Activated T-cell treated with anti-CD3 and anti-CD28 coated beads for 24 hours (primary cell): ENCODE results near the gene GGA2.
"Not testable (repeated sequence)": the region's sequence is repeated elsewhere in the genome, so short reads cannot be mapped to it uniquely, and the experiment has no call there.

ENCODE experiments used
- DNase-seq: peaks from one replicate; pipeline ENCODE4 v3.0.0-alpha.2; 2020; ENCODE audit warnings: low read depth

The GGA2 gene

DNA sequence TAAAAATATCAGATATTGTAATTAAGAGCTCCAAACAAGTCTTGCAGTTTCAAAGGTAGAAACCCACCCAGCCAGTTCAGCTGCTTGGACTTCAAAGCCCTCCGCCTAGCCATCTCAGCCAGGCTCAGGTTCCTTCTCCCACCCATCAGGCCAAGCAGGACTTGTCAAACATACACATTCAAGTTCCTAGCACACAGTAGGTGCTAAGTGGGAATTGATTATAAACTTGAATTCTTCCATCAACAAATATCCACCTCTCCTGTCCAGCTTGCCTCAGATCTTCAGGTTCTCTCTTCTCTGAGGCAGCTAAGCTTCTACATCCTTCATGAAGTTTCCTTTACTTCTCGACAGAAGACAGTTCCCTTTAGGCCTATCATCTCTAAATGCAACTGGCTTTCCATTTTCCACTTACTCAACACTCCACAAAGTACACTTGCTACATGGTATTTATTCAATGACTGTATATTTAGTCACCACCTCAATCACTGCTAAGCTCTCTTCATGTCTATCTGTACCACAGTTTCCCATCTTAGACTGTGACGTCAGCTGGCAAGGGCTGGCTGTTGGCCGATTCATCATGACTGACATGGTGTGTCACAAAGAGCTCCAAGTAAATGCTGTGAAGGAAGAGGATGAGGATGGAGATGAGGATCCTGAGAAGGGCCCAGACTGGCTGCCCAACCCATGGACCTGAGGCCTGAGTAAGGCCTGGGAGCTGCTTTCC is 44.0 kb downstream of the GGA2 start:
- no peak for DNase-seq

DNA sequence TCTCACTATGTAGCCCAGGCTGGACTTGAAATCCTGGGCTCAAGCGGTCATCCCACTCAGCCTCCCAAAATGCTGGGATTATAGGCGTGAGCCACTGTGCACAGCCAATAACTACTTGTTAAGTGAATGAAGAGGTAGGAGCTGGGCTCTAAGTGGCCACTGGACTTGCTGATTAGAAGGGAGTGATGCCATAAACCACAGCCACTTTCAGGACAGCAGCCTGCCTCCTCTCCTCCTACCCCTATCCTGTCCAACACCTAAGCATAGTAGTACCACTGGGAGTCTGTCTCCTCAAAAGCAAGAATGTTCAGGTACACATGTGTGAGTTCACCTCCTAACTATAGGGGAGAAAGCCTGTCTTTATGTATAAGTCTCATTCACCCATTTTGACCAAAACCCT is 45.1 kb downstream of the GGA2 start:
- DNase-seq, result no peak

DNA sequence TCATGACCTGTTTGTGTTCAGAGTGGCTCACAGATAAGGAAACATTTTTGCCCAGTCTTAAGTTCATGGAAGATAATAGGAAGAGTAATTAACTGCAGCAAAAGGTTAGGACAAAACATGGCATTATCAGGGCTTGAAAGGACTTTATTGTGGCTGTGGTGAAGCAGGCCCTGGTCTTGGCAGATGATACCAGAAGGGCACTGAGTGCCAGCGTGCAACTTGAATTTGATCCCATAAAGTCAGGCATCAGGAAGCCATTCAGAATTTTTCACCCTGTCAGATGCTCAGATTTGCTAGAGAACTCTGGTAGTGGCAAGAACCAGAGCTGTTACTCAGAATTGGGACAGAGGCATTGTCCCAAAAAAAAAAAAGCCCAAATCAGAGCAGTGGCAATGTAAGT is 46.1 kb downstream of the GGA2 start:
- no peak for DNase-seq

DNA sequence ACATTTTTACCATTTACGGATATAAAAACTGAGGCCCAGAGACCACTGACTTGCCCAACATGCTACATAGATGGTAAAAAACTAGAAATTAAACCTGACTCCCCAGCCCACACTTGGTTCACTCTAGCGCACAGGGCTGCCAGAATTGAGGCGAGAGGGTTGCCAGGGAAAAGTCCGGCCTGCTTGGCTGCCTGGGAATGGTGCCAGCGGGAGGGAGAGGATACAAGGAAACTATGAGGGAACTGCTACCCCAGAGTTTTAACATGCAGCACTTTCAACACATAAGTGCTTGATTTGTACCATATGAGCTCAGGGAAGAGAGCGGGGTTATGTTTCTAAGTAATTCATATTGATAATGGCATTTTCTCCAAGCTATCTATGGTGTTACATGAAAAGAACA is 47.3 kb downstream of the GGA2 start:
- not testable (repeated sequence) for DNase-seq

DNA sequence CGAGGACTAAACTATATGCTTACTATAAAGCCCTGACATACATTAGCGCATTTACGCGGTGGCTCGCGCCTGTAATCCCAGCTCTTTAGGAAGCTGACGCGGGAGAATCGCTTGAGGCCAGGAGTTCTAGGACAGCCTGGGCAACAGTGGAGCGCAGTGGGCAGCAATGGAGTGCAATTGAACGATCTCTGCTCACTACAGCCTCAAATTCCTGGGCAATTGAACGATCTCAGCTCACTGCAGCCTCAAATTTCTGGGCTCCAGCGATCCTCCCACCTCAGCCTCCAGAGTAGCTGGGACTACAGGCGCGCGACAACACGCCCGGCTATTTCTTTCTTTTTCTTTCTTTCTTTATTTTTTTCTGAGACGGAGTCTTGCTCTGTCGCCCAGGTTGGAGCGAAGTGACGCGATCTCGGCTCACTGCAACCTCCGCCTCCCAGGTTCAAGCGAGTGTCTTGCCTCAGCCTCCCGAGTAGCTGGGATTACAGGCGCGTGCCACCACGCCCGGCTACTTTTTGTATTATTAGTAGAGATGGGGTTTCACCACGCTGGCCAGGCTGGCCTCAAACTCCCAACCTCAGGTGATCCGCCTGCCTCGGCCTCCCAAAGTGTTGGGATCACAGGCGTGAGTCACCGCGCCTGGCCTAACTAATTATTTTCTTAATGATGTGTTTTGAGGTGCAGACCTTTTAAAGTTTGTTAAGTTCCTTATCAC is 56.8 kb downstream of the GGA2 start:
- DNase-seq, result no peak

DNA sequence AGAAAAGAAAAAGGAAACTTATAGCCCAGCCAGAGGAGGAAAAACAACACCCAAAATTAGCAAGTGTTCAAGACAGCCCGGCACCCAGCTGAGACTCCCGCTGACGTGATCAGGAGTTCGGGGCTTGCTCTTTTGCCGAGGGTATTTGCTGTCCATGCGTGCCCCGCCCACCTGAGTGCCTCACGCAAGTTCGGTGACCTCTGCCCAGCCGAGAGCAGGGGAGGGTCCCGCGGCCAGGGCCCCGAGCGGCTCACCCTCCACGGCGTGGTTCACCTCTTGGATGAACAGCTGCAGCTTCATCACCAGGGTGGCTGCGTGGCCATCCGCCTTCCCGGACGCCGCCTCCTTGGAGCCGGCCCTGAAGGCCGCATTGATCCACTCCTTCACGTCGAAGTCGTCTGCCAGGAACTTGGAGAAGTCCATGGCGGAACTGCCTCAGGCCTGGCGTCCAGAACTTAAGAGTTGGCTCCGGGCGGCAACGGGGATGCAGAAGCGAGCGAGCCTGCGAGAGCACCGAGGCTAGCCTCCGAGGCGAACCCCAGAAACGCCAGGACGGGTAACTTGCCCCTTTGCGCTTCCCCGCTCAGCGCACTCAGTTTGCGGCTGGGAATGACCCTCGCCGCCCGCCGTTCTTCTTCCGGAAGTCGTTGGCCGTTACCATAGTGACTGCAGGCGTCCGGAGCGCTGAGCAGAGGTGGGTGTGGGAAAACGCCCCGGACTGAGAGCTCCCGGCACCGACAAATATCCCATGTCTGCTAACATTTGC is 57.5 kb downstream of the GGA2 start, which contains the start of gene COG7:
Gene COG7 (minus strand): TSS at position 618 of the 766 bp plus-strand sequence. CDS start 195 bp downstream, at position 423.
- DNase-seq, result peak; percentile 85

DNA sequence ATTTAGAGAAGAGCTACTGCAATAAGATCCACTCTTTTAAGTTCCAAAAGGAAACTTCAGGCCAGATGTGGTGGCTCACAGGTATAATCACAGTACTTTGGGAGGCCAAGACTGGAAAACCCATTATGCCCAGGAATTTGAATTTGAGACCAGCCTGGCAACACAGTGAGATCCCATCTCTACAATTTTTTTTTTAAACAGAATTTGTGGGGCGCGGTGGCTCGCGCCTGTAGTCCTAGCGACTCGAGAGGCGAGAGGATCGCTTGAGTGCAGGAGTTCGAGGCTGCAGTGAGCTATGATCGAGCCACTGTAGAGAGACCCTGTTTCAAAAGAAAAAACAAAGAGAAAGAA is 58.1 kb downstream of the GGA2 start:
- DNase-seq, result no peak

DNA sequence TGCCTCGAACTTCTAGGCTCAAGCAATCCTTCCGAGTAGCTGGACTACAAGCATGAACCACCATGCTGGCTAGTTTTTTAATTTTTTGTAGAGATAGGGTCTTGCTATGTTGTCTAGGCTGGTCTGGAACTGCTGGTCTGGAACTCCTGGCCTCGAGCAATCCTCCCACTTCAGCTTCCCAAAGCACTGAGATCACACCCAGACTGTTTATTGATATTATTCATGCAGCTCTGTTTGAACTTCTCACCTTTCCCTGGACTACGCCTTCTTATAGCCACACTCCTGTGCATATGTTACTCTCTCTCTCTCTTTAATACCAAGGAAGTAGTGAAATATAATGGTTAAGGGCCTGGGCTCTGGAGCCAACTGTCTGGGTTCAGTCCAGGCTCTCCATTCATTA is 61.9 kb downstream of the GGA2 start:
- no peak for DNase-seq

DNA sequence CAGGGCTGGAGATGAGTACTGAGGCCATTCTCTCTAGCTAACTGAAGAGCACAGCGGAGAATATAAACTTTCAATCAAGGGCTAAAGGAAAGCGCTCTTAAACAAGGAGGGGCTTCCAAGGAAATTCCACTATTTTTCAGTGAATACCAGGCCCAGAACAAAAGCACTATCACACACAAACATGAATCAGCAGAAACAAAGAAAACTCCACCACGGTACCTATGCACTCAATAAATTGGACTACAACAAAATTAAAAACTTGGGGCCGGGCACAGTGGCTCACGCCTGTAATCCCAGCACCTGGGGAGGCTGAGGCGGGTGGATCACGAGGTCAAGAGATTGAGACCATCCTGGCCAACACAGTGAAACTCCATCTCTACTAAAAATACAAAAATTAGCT is 72.8 kb downstream of the GGA2 start:
- DNase-seq, result not testable (repeated sequence)

DNA sequence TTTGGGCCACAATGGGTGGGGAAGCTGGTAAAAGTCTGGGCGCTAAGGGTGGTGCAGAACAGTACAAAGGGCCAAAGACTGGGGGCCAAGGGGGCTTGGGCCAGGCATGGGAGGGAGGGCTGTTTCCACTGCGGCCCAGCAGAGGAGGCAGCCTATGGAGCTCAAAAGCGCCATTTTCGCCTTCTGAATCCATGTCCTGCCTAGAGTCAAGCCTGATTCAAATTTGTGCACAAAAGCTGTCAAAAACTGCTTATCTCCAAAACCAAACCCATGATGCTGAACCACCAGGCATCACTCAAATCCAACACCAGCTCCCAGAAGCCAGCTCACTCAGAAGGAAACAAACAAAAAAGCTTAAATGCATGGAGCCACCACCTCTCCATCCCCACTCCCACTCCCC is 73.3 kb downstream of the GGA2 start:
- no peak for DNase-seq

DNA sequence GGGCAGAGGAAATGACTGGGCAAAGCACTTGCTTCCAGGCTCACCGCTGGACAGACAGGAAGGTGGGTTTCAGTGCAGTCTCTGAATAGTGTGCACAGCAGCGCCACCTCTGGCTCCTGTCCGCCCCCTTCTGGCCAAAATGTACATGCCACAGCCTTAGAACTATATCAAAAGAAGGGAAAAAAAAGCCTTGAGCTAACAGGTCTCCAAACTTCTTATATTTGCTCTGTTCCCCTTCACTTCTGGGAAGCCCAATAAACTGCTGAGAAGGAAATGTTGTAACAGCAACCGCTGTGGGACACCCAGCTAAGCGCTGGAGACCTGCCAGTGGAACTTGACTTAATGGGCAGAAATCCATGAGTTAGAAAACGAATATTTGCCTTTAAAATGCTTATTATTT is 74.8 kb downstream of the GGA2 start:
- DNase-seq, result peak; percentile 46

DNA sequence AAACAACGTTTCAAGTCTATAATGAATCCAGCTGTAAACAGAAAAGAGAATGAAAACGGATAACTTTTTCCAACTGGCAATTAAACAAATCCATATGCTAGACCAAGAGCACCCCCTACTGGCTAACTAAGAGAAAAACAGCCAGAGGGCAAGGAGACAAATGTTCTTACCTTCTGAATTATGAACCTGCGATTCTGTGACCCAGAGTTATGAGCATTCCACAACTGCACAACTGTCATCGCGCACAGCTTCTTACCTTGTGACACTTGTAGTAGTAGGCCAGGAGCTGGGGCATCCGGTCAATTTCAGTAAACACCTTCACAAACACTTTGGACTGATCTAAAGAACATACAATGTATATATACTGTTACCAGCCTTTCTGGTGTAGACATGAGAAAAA is 75.9 kb downstream of the GGA2 start:
- no peak for DNase-seq

DNA sequence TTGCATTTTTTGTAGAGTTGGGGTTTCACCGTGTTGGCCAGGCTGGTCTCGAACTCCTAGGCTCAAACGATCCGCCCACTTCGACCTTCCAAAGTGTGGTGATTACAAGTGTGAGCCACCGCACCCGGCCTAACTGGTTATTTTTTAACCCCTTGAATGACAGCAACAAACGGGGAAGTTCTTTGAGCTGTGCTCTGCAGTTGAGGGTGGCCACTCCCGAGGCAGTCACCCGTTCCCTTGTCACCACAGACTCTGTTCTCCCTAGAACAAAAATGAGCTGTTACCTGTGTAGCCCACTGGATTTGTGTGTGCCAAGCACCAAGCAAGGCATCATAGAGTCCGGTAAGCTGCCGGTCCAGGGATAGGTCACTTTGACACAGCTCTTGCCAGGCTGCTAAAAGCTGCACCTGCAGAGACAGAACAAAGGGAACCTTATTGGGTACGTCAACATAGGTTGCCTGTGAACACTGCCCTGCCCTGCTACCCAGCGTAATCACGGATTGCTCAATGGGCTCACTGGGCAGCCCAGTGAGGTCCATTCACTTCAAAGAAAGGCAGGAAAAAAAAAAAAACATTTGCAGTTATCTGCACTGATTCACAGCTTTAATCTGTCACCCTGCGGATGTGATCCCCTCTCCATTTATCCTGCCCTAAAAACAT is 76.9 kb downstream of the GGA2 start:
- no peak for DNase-seq

DNA sequence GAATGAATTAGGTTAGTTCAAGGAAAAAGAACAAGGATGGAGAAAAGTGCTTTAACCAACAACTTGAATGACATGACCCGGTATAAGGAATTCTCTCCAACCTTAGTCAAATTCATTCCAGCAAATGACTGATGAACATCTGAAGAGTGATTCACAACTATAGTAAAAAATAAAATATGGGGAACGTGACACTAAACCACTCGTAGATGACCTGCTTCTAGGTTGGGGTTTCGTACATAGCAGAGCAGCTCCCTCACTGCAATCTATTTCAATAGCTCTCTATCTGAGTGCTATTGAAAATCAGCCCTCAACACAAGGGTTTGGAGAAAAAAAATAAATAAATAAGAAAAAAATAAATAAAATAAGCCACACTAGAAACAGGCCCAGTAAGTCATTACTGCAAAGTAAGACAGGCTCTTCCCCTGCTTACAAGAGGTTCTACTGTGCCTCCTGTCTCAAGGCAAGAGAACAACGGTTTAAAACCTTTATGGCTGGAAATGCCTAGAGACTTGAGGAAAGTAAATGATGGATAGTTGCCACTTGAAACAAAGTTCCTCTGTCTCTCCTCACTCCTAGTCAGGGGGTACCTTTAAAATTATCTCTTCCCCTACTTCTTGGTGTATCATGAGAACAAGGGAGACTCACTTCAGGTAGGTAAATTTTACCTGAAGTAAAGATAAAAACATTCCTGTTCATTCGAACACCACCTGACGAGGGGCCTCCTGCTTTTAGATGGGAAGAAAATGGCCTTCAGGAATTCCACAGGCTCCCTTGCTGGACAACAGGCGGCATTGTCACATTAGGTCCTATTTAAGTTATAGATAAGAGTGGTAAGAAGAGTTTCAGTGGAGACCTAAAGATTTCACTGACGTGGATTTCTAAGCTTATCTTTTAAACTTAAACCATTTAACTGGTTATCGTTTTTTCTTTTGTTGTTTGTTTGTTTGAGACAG is 77.8 kb downstream of the GGA2 start:
- no peak for DNase-seq

DNA sequence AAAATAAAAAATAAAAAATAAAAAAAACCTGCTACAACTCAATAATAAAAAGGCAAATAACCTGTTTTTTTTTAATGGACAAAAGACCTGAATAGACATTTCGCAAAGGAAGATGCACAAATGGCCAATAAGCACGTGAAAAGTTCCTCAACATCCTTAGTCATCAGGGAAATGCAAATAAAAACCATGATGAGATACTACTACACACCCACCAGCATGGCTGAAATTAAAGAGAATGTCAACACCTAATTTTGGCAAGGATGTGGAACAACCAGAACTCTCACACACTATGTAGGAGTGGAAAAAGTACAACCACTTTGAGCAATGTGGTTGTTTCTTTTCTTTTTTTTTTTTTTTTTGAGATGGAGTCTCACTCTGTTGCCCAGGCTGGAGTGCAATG is 81.9 kb downstream of the GGA2 start:
- DNase-seq, result no peak

DNA sequence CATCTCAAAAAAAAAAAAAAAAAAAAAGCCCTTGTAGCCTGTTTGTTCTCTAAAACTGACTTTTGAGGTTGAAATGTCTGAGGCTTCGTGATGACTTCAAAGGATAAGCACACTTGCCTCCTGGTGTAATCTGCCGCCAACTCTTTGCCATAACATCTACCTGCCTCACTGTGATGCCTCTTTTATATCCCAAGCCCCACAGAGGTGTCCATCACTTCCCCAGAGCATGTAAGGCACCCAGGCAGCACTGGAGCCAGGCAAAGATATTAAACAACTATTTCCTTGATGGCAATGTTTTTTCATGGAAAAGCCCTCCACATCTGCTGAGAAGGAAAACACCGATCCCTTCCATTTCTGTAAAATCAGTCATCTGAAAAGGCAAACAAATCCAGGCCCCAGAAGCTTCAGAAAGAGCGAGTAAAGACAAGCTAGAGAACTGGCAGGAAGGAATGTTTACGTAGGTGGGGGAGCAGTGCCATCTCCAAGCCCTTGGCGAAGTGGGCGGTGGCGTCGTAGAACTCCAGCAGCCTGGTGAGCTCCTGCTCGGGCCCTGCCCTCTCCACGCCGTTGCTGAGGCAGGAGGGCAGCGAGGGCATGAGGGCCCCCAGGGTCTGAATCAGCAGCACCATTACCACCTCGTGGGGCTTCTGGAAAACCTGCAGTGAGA is 85.9 kb downstream of the GGA2 start:
- no peak for DNase-seq

DNA sequence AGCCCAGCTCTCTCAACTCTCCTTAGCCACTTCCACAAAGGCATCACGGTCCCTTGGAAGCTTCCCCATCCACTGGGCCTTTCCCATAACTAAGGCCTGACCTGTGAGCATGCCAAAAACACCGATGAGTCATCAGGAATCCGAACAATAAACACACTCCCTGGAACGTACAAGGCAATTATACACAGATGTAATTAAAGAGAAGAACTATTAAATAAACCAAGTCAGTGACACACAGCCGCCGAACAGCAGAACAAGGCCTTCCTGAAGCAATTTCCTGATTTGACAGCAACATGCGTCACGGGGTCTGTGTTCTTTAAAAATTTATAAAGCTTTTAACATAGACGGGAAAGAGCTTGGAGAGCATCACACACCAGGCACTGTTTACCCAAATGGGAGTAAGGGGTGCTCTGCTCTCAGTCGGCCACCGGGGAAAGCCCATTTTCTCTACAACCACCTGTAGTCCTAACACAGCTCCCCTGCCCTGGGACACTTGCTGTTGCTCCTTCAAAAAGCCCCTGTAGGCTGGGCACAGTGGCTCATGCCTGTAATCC is 86.7 kb downstream of the GGA2 start:
- no peak for DNase-seq

DNA sequence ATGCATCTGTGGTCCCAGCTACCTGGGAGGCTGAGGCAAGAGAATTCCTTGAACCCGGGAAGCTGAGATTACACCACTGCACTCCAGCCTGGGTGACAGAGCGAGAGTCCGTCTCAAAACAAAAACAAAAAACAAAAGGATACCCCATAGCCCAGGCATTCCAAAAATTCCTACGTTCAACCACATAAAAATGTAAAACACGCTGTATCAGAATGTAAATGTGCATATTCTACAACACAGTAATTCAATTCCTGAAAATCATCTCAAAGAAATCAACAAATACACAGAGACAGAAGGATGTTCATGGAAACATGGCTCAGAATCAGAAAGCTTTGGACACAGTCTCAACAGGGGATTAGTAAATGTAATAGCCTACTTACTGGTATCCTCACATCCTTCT is 90.3 kb downstream of the GGA2 start:
- DNase-seq, result no peak

DNA sequence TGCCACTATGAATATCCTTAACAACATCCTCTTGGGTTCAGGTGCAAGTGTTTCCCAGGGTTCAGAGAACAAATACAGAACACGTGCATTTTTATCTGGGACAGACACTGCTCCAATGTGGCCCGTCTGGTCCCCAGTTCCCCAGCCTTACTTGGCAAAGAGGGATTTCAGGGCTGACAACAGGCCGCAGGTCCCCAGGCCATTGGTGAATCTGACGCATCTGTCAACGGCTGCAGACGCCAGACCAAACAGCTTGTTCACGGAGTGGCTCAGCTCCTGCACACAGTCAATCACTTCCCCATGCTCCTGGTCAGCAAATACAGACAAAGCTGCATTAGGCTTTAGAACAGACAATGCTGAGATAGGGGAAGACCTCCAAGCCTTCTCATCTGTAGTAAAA is 93.5 kb downstream of the GGA2 start:
- DNase-seq, result no peak

DNA sequence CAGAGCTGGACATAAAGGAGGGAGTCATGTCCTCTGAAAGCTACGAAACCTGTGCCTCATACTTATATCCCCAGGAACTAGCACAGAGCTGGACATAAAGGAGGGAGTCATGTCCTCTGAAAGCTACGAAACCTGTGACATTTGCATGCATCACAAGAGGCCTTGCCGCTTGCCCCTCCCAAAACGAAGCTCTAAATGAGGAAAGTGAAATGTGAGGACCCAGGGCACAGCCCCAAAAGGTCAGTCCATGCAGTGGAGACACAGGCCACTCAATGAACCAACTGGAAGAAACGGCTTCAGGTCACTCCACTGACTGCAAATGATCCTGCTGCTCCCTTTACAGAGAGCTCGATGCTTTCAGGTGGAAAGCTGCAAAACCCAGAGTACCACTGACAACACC is 95.6 kb downstream of the GGA2 start:
- DNase-seq, result no peak
